Karpas-422 (cell line): Measurements from ENCODE around the gene NKAIN2. TPM values are rescaled to one million over a fixed set of nuclear protein-coding genes. Genes with fewer than 3 reads are reported as not detected.

ENCODE experiments used
- DNase-seq: peaks from one replicate; pipeline ENCODE4 v3.0.0-alpha.2; 2015
- H2AFZ ChIP-seq: fragments of 200-600 bp; sonication (generic); 2 replicates; pipeline ENCODE4 v1.6.1; 2014; ENCODE audit warnings: antibody characterized with exemption, low read length, mixed read lengths
- H3K27ac ChIP-seq: fragments of 200-600 bp; sonication (generic); 2 replicates; pipeline ENCODE4 v1.5.1; 2014; ENCODE audit warnings: mild to moderate bottlenecking, low read length, moderate library complexity
- H3K27me3 ChIP-seq: fragments of 200-600 bp; sonication (generic); 2 replicates; pipeline ENCODE4 v1.6.1; 2014; ENCODE audit warnings: low read length, mixed read lengths
- H3K36me3 ChIP-seq: fragments of 200-600 bp; sonication (generic); 2 replicates; pipeline ENCODE4 v1.6.1; 2014; ENCODE audit warnings: low read length, mixed read lengths; ENCODE audit not compliant: insufficient read depth
- H3K4me1 ChIP-seq: fragments of 200-600 bp; sonication (generic); 2 replicates; pipeline ENCODE4 v1.6.1; 2014; ENCODE audit warnings: mild to moderate bottlenecking, low read length, mixed read lengths
- H3K4me2 ChIP-seq: fragments of 200-600 bp; sonication (generic); 2 replicates; pipeline ENCODE4 v1.6.1; 2014; ENCODE audit warnings: low read length, low read depth, mild to moderate bottlenecking; ENCODE audit not compliant: poor library complexity, severe bottlenecking
- H3K4me3 ChIP-seq: fragments of 200-600 bp; sonication (generic); 2 replicates; pipeline ENCODE4 v1.5.1; 2014; ENCODE audit warnings: mild to moderate bottlenecking, antibody characterized with exemption, low read length, mixed read lengths
- H3K79me2 ChIP-seq: fragments of 200-600 bp; sonication (generic); 2 replicates; pipeline ENCODE4 v1.6.1; 2014; ENCODE audit warnings: mild to moderate bottlenecking, low read length, mixed read lengths
- H3K9ac ChIP-seq: fragments of 200-600 bp; sonication (generic); 2 replicates; pipeline ENCODE4 v1.6.0; 2014; ENCODE audit warnings: low read length
- H3K9me2 ChIP-seq: fragments of 200-600 bp; sonication (generic), shearing (Covaris generic); replicated peaks from 2 replicates; pipeline ENCODE4 v1.6.0; 2014; ENCODE audit warnings: mild to moderate bottlenecking, low read length, moderate library complexity; ENCODE audit not compliant: insufficient read depth
- H3K9me3 ChIP-seq: fragments of 300-700, 200-600 bp; sonication (generic); 2 replicates; pipeline ENCODE4 v1.6.1; 2014; ENCODE audit warnings: low read length, mixed read lengths
- H4K20me1 ChIP-seq: fragments of 200-600 bp; sonication (generic); 2 replicates; pipeline ENCODE4 v1.6.1; 2014; ENCODE audit warnings: mild to moderate bottlenecking, antibody characterized with exemption, low read length, low read depth; ENCODE audit not compliant: insufficient read depth
- total RNA-seq: library from RNA; depleted of rRNA; stranded (reverse); fragments of >200 nt; shearing (Covaris generic); gene quantifications from 2 replicates; pipeline ENCODE4 v1.2.3, GENCODE V29; 2014; ENCODE audit warnings: low replicate concordance

The NKAIN2 gene
- total RNA-seq, 1 experiment from 2014 or later = not detected

- Histone ChIP-seq H3K4me2 (no peak overlapping the region), H3K9me3 (no peaks in the 10 kb centered on the region), H3K4me3 (no peak overlapping the region), H3K9ac (no peak overlapping the region), H3K4me1 (no peaks in the 10 kb centered on the region), H3K36me3 (no peaks in the 10 kb centered on the region), H3K27me3 (no peaks in the 10 kb centered on the region), H3K79me2 (no peaks in the 10 kb centered on the region), H3K9me2 (no peaks in the 10 kb centered on the region), H2AFZ (no peak overlapping the region), H4K20me1 (no peaks in the 10 kb centered on the region), H3K27ac (no peak overlapping the region)
- DNase-seq = no peak
These were observed 1019.8 kb downstream of the NKAIN2 start for GRCh38 chr6:124823240-124824111.

DNA sequence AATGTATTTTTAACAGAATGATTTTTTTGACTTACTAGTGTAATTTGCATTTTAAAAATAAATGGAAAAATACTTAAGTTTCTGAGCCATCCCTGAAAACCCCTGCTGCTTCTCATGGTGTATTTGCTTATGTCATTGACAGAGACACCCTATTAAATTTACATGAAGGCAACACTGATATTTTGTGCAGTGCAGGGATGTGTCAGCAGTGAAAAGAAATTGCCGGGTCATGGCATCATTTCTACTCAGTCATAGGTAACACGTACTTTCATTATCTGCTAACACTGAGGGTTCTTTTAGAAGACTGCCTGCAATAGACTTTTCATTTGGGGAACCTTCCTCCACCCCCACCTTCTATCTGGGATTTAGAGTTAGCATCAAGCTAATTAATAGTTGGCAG, 1021.9 kb downstream of the NKAIN2 start:
- Histone ChIP-seq H3K36me3 (no peaks in the 10 kb centered on the region), H3K9ac (no peak overlapping the region), H3K4me1 (no peaks in the 10 kb centered on the region), H3K79me2 (no peaks in the 10 kb centered on the region), H3K9me3 (no peaks in the 10 kb centered on the region), H3K4me2 (no peak overlapping the region), H3K27me3 (no peaks in the 10 kb centered on the region), H3K9me2 (no peaks in the 10 kb centered on the region), H3K27ac (no peak overlapping the region), H4K20me1 (no peaks in the 10 kb centered on the region), H3K4me3 (no peak overlapping the region), H2AFZ (no peak overlapping the region)
- DNase-seq = no peak

DNA sequence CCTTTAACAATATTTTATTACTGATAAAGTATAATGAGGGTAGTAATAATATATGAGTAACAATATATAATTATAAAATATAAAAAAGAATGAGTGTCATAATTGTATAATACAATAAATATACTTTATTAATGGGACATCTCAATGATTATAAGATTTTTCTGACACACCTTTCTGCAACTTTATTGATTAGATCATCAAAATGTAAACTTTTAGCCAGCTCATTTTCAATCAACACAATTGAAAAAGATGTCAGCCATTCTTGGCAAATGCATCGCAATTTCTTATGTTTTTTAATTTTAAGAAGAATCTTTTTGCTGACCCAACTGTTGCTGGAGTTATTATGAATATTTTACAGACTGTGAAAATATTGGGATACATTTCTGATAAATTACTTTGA, 1026.2 kb downstream of the NKAIN2 start:
- Histone ChIP-seq H3K4me1 (no peaks in the 10 kb centered on the region), H3K9me3 (no peaks in the 10 kb centered on the region), H2AFZ (no peak overlapping the region), H3K27me3 (no peaks in the 10 kb centered on the region), H4K20me1 (no peaks in the 10 kb centered on the region), H3K36me3 (no peaks in the 10 kb centered on the region), H3K4me2 (no peak overlapping the region), H3K9me2 (no peaks in the 10 kb centered on the region), H3K9ac (no peak overlapping the region), H3K79me2 (no peaks in the 10 kb centered on the region), H3K27ac (no peak overlapping the region), H3K4me3 (no peak overlapping the region)
- DNase-seq = no peak

GRCh38 chr6:124830506-124830905, 1026.8 kb downstream of the NKAIN2 start:
- Histone ChIP-seq H2AFZ (no peak overlapping the region), H3K4me1 (no peaks in the 10 kb centered on the region), H3K36me3 (no peaks in the 10 kb centered on the region)

DNA sequence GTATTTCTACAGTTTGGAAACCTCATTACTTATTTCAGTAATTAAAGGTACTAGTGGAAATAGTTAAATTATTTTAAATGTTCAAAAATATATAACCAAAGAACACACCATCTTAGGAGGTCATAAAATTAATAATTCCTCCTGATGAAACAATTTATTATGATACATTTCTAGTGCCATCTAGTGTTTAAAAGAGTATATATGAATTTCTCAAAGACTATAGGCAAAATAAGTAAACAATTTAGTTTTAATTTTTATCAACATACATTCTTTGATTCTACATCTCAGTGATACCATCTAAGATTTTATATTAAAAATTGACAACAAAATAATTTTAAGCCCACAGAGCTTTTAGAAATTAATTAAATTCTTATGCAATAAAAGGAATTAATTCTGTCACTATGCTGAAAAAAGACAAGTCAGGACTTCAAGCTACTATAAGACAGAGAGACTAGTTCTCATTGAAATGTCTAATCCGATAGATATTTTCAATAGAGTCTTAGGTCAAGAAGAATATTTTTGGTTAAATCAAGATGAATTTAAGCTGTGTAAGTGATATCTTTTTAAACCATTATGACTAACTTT, 1050.8 kb downstream of the NKAIN2 start:
- peak; percentile 60 for DNase-seq
- Histone ChIP-seq H3K4me1 (no peaks in the 10 kb centered on the region), H4K20me1 (no peaks in the 10 kb centered on the region), H3K79me2 (no peaks in the 10 kb centered on the region), H3K27me3 (no peaks in the 10 kb centered on the region), H3K9me2 (no peaks in the 10 kb centered on the region), H3K9me3 (no peaks in the 10 kb centered on the region), H3K4me3 (no peak overlapping the region), H3K36me3 (no peaks in the 10 kb centered on the region), H2AFZ (no peak overlapping the region), H3K4me2 (no peak overlapping the region), H3K9ac (no peak overlapping the region), H3K27ac (no peak overlapping the region)

More at GRCh38 chr6:124830506-124830905, 1026.8 kb downstream of the NKAIN2 start:
- H3K27ac ChIP-seq = no peak overlapping the region
- H3K4me2 ChIP-seq = no peak overlapping the region
- H3K79me2 ChIP-seq = no peaks in the 10 kb centered on the region
- no peaks in the 10 kb centered on the region for H4K20me1 ChIP-seq
- H3K4me3 ChIP-seq = no peak overlapping the region
- H3K9ac ChIP-seq = no peak overlapping the region
- no peak for DNase-seq
- no peaks in the 10 kb centered on the region for H3K27me3 ChIP-seq
- H3K9me3 ChIP-seq = no peaks in the 10 kb centered on the region
- no peaks in the 10 kb centered on the region for H3K9me2 ChIP-seq

GRCh38 chr6:124857746-124858145, 1054.1 kb downstream of the NKAIN2 start:
- no peak overlapping the region for H3K27ac ChIP-seq
- H3K4me3 ChIP-seq = no peak overlapping the region
- no peak for DNase-seq
- no peak overlapping the region for H3K9ac ChIP-seq
- no peaks in the 10 kb centered on the region for H3K9me2 ChIP-seq
- H3K27me3 ChIP-seq = no peaks in the 10 kb centered on the region
- H2AFZ ChIP-seq = no peak overlapping the region
- no peaks in the 10 kb centered on the region for H3K4me1 ChIP-seq
- H3K4me2 ChIP-seq = no peak overlapping the region
- no peaks in the 10 kb centered on the region for H3K79me2 ChIP-seq
- no peaks in the 10 kb centered on the region for H3K36me3 ChIP-seq
- H3K9me3 ChIP-seq = no peaks in the 10 kb centered on the region
- no peaks in the 10 kb centered on the region for H4K20me1 ChIP-seq

DNA sequence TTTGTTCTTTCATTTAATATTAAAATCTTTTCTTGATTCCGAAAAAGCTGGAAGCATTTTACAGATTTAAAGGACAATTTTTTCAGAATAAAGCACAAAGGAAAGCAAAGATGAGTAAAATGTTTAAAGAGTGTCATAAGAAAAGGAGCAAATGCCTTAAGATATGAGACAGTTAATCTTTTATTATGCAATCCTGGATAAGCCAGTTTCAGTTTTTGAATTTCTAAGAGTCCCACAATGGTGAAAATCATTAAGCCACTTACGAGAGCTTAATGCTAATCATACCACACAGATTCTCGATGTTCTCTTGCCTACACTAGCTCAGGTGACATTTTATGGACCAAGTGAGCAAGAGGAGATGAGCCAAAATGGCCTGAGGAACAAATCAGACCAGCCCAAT, 1054.9 kb downstream of the NKAIN2 start:
- Histone ChIP-seq H3K9ac (no peak overlapping the region), H3K9me2 (no peaks in the 10 kb centered on the region), H3K36me3 (no peaks in the 10 kb centered on the region), H3K27ac (no peak overlapping the region), H2AFZ (no peak overlapping the region), H3K27me3 (no peaks in the 10 kb centered on the region), H3K4me1 (no peaks in the 10 kb centered on the region), H3K4me2 (no peak overlapping the region), H3K9me3 (no peaks in the 10 kb centered on the region), H4K20me1 (no peaks in the 10 kb centered on the region), H3K79me2 (no peaks in the 10 kb centered on the region), H3K4me3 (no peak overlapping the region)
- DNase-seq = no peak

GRCh38 chr6:124859366-124859765, 1055.7 kb downstream of the NKAIN2 start:
- H3K27ac ChIP-seq = no peak overlapping the region
- no peaks in the 10 kb centered on the region for H3K9me3 ChIP-seq
- no peaks in the 10 kb centered on the region for H3K27me3 ChIP-seq
- no peak overlapping the region for H3K4me3 ChIP-seq
- H3K79me2 ChIP-seq = no peaks in the 10 kb centered on the region
- H3K36me3 ChIP-seq = no peaks in the 10 kb centered on the region
- no peak overlapping the region for H3K4me2 ChIP-seq
- no peak overlapping the region for H3K9ac ChIP-seq
- no peaks in the 10 kb centered on the region for H3K9me2 ChIP-seq
- no peak overlapping the region for H2AFZ ChIP-seq
- H3K4me1 ChIP-seq = no peaks in the 10 kb centered on the region
- H4K20me1 ChIP-seq = no peaks in the 10 kb centered on the region
- no peak for DNase-seq
